Globus pallidus (tissue), 1 donor: Measurements from ENCODE around the gene MGMT.

Experiments used
- DNase-seq: peaks from one replicate; pipeline ENCODE4 v3.0.0-alpha.2; 2015; ENCODE audit warnings: low spot score

The MGMT gene

GRCh38 chr10:129764011-129764900 is 297.2 kb downstream of the MGMT start:
- DNase-seq: no peak

DNA sequence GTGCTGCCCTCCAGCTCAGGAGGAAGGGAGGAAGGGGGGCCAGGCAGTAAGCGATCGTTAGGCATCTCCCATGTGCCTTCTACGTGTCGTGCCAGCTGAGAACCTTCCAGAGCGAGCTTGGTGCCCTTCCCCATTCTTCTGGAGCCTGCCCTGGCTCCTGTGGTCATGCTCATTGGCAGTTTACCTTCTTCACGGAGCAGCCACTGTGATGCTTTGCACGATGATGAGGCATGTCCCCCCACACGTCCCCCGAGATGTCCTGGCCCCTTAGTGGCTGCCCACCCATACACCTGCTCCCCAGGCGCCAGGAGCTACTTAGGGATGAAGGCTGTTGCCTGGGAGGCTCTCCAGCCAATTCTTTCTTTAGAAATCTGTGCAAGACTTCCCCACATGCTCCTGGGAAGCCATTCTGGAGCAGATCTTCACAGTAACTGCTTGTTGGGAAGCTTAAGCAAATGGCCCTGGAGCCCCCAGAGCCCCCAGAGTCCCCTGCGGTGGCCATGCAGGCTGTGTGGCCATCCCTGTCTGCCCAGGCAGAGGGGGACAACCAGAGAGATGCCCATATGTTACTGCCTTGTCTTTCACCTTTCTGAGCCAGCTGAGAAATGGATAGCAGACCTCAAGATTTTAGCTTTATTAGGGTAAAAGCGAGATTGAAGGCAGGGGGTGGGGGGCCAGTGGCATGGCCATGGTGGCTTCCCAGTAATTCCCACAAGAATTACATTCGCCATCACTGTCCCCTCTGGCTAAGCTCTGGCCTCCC is 298.0 kb downstream of the MGMT start:
- DNase-seq: no peak

GRCh38 chr10:129765664-129766550 is 298.9 kb downstream of the MGMT start:
- no peak for DNase-seq

DNA sequence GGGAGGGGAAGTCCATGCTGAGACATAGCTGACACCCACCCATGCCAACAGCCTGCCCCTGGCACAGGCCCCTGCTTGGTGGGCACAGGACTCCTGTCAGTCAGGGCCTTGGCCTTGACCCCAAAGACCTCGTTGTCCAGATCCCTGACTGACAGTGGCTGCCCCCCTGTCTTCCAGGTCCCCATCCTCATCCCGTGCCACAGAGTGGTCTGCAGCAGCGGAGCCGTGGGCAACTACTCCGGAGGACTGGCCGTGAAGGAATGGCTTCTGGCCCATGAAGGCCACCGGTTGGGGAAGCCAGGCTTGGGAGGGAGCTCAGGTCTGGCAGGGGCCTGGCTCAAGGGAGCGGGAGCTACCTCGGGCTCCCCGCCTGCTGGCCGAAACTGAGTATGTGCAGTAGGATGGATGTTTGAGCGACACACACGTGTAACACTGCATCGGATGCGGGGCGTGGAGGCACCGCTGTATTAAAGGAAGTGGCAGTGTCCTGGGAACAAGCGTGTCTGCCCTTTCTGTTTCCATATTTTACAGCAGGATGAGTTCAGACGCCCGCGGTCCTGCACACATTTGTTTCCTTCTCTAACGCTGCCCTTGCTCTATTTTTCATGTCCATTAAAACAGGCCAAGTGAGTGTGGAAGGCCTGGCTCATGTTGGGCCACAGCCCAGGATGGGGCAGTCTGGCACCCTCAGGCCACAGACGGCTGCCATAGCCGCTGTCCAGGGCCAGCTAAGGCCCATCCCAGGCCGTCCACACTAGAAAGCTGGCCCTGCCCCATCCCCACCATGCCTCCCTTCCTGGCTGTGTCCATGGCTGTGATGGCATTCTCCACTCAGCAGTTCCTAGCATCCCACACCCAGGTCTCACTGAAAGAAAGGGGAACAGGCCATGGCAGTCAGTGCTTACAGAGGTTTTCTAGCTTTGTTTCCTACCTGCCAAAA is 299.8 kb downstream of the MGMT start:
- DNase-seq: no peak

- no peak for DNase-seq
These were observed 300.7 kb downstream of the MGMT start for GRCh38 chr10:129767751-129768150.

GRCh38 chr10:129768437-129769355 is 301.7 kb downstream of the MGMT start:
- no peak for DNase-seq

DNA sequence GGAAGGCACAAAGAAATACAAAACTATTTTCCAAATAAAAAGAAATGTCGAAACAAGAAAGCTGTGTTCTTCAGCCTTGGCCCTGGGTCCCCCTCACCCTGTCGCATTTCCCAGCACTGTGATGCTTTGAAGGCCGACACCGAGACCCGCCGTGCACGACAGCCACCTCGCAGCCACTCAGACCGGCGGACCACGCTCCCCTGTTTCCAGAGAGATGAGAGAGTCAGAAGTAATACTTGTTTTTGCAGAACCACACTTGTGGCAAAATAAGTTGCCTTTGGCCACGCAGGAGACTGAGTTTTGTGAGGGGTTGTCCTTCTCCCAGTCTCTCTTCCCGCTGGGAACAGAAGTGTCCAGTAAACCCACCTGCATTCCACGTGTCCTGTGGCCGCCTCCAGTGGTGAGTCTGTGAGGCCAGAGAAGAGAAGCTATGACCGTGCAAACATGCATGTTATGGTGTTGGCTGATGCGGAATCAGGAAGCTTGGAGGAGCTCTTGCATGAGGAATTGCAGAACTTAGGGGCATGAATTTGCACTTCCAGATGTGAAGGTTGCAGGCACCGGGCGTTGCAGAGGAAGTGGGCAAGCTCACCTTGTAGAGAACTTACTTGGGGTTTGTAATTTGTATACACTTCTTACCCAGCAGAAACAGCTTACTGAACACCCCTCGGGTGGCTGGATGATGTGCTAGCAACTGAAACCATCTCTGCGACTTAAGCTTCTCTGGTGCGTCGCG is 302.5 kb downstream of the MGMT start:
- DNase-seq: no peak

DNA sequence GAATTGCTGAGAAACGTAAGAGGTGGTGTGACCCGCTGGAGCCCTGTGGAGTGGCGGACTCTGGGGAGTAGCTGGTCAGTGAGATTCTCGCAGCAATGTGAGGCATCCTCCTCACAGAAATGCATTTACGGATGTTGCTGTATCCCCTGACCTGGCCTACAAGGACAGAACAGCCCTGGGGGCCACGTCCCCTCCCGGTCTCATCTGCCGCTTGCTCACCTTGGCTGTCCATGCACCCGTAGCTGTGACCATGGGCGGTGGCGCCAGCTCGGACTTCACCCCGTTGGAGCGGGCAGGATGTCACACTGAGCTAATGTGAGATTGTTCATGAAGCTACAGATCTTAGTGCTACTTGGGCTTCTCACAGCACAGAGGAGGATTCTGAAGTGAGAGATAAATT is 303.2 kb downstream of the MGMT start:
- DNase-seq: no peak

DNA sequence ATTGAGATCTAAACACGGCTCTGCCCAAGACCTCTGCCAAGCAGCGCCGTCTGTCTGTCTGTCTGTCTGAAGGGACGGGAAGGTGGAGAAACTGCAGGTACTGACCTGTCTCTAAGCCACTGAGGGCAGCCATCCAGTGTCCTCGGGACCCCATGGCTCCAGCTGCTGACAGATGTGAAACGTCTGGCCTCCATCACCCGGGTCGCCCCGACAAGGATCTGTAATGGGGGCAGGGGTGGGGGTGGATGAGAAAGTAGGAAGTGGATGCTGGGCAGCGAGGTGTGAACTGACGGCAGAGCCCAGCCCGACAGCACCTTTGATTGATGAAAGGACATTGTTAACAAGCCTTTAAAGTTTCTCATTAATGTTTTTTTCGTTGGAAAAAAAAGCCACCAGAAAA is 304.0 kb downstream of the MGMT start:
- no peak for DNase-seq

DNA sequence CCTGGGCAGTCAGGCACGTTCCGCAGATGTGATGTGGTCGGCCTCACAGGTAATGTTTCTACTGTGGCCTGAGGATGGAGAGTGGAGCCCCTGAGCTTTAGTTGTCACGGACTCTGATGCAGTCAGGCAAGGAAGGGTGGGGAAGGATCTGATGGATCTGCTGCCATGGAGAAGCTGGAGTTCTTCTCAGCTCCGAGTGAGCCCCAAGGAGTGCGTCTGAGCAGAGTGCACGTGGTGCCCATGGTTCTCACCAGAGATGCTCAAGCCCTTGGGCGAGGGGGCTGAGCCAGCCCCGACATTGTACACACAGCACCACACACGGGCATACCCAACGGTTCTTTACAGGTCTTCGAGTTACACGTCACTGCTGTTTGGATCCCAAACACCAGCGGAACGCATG is 304.5 kb downstream of the MGMT start:
- DNase-seq: no peak

DNA sequence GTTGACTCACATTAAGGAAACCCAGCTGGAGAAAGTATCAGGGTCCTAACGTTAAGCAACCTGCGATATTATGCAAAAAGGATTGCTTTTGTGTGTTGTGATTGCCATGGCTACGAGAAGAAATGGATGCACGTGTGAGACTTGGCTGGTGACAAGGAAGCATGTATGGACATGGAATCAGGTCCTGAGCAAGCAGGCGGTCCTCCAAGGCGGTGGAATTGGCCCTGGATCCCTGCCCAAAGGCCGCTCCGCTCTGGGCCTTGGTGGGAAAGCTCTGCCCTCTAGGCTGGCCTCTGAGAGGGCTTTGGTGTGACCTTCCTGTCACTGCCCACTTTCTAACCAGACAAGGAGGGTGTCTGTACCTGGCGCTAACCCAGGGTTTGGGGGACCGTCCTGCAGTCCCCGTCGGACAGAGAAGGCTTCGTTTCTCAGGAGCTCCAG is 305.0 kb downstream of the MGMT start:
- DNase-seq: no peak

DNA sequence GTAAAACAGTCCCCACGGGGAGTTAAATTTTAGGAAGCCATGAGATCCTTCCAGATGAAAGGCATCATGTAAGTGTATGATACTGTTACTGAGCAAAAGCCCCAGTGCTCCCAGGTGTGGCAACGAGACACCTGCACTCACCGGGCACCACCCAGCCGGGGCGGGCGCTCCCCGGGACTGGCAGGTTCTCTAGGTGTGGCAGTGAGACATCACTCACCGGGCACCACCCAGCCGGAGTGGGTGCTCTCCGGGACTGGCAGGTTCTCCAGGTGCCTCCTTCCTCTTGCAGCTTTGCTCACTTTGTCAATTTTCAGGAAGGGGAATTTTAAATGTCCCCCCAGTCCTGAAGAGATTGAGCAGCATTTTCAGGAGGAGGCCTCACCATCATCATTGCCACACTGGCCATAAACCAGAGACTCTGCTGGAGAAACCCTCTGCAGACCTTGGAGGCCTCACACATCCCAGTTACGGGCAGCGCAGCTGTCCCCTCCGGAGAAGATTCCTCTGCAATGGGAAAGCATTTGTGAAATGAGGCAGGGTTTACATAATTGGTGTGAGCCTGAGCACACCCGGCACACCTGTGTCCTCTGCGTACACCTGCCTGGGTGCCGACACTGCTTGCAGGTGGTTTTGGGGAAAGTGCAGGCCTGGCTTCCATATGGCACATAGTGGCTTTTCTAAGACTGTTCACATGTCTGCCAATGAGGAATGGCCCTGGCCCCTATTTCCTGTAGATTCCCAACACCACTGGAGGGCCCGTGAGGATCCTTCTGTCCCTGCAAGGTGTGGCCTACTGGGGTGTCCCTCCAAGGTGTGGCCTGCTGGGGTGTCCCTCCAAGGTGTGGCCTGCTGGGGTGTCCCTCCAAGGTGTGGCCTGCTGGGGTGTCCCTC is 305.7 kb downstream of the MGMT start:
- DNase-seq: no peak

- DNase-seq: no peak
These were observed 306.4 kb downstream of the MGMT start for GRCh38 chr10:129773359-129773990.

DNA sequence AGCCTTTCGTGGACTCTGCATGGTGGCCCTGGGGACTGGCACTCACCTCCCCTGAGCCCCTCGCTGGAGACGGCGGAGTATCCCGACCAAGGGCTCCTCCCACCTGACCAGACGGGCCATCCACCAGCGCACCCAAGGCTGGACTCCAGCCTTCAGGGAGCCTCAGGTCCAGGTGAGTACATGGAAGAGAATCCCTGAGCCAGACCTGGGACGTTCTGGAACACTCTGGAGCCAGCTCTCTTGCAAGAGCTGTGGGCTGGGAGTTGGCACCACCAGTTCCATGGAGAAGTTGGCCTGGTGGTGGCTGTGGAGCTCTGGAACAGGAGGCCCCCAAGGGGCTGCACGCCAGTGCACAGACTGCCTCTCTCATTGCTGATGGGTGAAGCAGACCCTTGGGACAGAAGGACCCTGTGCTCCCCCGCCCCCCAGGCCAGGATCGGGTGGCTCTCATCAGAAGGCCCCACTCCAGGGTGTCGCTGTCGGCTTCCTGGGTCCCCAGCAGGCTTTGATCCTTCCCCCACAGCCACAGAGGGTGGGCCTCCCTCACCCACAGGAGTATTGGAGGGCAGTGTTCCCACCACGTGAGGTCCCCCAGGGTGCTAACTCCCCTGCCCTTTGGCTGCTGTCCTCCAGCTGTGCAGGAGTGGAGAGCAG is 307.2 kb downstream of the MGMT start:
- no peak for DNase-seq

DNA sequence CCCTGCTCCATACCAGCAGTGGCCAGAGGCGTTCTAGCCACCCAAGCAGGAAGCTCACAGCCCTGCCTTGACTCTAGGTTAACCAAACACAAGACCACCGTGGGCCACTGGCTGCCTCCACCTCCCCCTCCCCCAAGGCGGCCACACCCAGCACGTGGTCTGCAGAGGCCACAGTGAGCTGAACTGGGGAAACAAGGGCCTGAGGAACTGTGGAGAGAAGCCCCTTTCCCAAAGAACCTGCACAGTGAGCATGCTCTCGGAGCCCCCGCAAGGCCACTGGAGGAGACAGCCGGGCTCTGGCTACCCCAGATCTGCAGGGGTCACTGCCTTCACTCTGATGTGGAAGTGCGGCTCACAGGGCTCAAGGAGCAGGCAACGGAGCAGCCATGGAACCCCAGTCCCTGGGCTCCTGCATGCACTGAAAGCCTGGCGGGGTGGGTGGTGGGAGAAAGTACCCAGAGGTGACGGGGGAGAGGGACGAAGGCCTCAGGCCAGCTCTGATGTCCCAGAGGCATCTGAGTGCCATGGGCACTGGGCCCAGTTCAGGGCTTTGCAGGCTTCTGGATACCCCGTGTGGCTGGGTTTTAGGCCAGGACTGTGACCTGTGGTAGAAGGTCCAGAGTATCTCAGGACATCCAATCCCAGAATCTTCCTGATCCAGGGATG is 307.8 kb downstream of the MGMT start:
- no peak for DNase-seq

GRCh38 chr10:129775681-129776080 is 308.6 kb downstream of the MGMT start:
- DNase-seq: no peak

DNA sequence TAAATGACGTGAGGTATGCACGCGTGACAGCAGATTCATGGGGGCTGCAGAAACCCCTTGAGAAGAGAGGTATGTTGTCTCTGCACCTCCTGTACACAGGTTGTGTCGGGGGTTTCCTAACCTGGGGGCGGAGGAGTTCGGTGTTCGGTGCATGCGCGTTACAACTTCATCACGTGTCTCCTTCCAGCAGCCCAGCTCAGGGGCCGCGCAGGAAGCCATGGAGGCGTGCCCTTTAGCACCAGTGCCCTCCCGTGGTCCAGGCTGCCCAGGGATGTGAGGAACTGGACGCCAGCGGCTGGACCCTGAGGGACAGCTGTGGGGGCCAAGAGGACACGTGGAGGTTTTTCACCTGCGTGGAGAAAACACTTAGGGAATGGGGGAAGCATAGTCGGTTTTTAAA is 310.6 kb downstream of the MGMT start:
- DNase-seq: no peak
